Mucosa of descending colon (tissue), 3 donors: ENCODE data around the gene ADCY10. TPM values are rescaled to one million over a fixed set of nuclear protein-coding genes. Genes with fewer than 3 reads are reported as not detected.
"Not testable (repeated sequence)": the region's sequence is repeated elsewhere in the genome, so short reads cannot be mapped to it uniquely, and the experiment has no call there.

ENCODE experiments used
- ATAC-seq: fragments of 200-7000 bp; cut with Tn5 transposase; one replicate; pipeline ENCODE4 v1.9.1; 2020; ENCODE audit warnings: mild to moderate bottlenecking, moderate library complexity
- DNase-seq, 3 donors: peaks; one replicate each; pipeline ENCODE4 v3.0.0-alpha.2; 2020
- H3K36me3 ChIP-seq: fragments of 200-600 bp; one replicate; pipeline ENCODE4 v1.8.0; 2021; ENCODE audit warnings: low read depth, mild to moderate bottlenecking
- H3K4me1 ChIP-seq: fragments of 200-600 bp; one replicate; pipeline ENCODE4 v1.8.0; 2021; ENCODE audit warnings: low read depth, mild to moderate bottlenecking
- H3K4me3 ChIP-seq: fragments of 200-600 bp; one replicate; pipeline ENCODE4 v1.8.0; 2021; ENCODE audit warnings: mild to moderate bottlenecking
- H3K9me3 ChIP-seq: fragments of 200-600 bp; one replicate; pipeline ENCODE4 v1.8.0; 2021; ENCODE audit warnings: mild to moderate bottlenecking
- intact Hi-C, 2 donors: fragments of 100-400 bp; cut with DNase I in 1 of 2; cut with micrococcal nuclease in 1 of 2; formaldehyde crosslinking; loops; one replicate each; pipeline versions ENCODE4 v1.11.0 to v1.11.1; 2022; cut with DNase I, micrococcal nuclease
- total RNA-seq, 3 donors: library from RNA; stranded (reverse); fragmentation: NEBNext Ultra II Directional in 2 of 3; extraction: Animal tissue kit (Norgen Biotek cat#: 25700) in 2 of 3; gene quantifications; one replicate each; pipeline versions ENCODE4 v1.2.1 to v1.2.4, GENCODE V29; 2021 to 2023
- TF ChIP-seq, protein P1 (sequence below): fragments of 200-600 bp; IDR thresholded peaks from one replicate; pipeline ENCODE4 v1.8.0; 2022; ENCODE audit warnings: antibody characterized with exemption, mild to moderate bottlenecking
- donor health status: DM: no; HTN: no; CAD: no; lungs with moderate emphysema.
- donor health status: DM: no; HTN: no; CAD: no.
- donor health status: DM: no; HTN: yes; CAD: no.

Gene ADCY10
- total RNA-seq, 3 donors from 2014 or later = 0.07 to 0.49 (median 0.28) TPM

DNA sequence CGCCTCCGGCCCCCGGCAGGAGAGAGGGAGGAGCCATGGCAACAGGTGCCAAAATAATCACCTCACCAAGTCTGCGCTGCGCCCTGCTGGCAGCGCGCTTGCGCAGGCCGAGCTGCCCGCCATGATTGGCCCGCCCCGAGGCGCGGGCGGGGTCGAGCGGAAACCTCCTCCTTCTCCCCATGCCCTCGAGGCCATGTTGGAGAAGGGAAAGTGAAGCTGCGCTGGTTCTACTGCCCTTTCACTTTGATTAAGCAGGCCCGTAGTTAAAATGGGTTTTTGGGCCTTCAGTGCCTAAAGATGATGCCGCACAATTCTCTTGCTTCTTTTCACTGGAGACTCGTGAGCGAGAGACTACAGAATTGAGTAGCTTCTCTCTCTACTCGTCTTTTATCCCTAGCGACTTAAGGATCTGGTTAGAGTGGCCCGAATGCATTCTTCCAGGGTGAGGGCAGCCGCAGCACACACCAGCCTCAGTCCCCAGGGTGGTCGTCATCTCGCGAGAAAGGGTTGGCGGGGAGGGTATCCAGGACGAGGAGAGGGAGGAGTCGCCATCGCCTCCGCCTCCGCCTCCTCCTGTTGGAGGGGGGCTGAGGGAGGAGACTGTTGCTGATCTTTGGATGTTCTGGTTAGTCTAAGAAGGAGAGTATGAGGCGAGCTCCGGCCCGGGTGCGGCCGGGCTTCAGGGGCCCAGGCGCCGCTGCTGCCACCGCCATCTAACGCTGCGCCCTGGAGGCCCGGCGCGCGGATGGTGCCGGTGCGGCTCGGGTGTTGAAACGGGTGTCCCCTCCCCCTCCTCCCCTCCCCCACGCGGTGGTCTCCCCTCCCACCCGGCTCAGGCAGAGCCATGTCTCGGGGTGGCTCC lies 22.4 kb upstream of the ADCY10 start, which contains the start of gene DCAF6:
Gene DCAF6 (plus strand): TSS at position 616 of the 862 bp plus-strand sequence. CDS start 229 bp downstream, at position 845.
- intact Hi-C loops = no loop called here
- peak; percentile 91 for ATAC-seq
- H3K4me3 ChIP-seq = peak within 1 kb of the TSS; percentile 97
- DNase-seq = peak; percentile 96 to 98 (median 98)
- TF ChIP-seq, protein P1, sequence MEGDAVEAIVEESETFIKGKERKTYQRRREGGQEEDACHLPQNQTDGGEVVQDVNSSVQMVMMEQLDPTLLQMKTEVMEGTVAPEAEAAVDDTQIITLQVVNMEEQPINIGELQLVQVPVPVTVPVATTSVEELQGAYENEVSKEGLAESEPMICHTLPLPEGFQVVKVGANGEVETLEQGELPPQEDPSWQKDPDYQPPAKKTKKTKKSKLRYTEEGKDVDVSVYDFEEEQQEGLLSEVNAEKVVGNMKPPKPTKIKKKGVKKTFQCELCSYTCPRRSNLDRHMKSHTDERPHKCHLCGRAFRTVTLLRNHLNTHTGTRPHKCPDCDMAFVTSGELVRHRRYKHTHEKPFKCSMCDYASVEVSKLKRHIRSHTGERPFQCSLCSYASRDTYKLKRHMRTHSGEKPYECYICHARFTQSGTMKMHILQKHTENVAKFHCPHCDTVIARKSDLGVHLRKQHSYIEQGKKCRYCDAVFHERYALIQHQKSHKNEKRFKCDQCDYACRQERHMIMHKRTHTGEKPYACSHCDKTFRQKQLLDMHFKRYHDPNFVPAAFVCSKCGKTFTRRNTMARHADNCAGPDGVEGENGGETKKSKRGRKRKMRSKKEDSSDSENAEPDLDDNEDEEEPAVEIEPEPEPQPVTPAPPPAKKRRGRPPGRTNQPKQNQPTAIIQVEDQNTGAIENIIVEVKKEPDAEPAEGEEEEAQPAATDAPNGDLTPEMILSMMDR = no peak
- peaks cover 31% of the 10 kb centered on the region for H3K4me1 ChIP-seq
- no peaks in the 10 kb centered on the region for H3K36me3 ChIP-seq
- H3K9me3 ChIP-seq = no peaks in the 10 kb centered on the region

DNA sequence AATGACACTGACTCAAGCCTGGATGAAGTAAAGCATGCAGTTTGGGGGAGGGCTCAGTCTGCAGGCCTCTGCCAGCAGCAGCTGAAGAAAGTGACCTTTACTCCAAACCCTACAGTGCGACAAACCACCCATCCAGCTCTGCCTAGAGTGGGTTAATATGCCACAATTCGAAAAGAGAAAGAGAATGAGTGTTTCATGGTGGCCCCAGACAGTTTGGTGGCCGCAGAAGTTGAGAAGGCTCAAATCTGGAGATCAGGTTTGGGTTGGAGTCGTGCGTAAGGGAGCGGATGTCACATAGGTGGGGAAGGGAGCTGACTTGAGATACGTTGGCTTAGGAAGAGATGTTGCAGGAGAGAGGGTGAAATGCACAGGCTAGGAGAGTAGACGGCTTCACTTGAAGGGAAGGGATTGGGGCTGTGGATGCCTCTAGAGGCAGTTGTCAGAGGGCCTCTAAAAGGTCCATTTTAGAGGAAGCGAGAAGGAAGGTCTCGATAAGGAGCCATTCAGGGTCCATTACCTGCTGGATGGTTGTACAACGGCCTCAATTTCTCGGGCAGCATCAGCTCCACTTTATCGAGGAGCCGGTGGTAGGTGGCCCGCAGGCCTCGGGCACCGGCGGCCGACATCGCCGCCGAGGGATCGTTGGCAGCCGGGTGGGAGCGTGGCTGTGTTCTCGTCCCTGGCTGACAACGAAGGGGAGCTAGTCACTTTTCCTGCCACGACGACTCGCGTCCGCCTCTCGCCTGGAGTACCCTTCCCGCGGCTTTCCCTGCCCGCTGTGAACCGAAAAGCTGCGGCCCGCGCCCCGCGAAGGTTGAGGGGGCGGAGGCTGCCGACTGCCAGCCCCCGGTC lies 21.5 kb upstream of the ADCY10 start:
- TF ChIP-seq, protein P1 = no peak
- Histone ChIP-seq H3K4me3 (peak overlapping the region; percentile 97), H3K9me3 (no peaks in the 10 kb centered on the region), H3K4me1 (peaks cover 32% of the 10 kb centered on the region), H3K36me3 (no peaks in the 10 kb centered on the region)
- ATAC-seq (peak; percentile 36), DNase-seq (peak in 2 of 3 donors; percentile 53 to 67)
- intact Hi-C loops = no loop called here

DNA sequence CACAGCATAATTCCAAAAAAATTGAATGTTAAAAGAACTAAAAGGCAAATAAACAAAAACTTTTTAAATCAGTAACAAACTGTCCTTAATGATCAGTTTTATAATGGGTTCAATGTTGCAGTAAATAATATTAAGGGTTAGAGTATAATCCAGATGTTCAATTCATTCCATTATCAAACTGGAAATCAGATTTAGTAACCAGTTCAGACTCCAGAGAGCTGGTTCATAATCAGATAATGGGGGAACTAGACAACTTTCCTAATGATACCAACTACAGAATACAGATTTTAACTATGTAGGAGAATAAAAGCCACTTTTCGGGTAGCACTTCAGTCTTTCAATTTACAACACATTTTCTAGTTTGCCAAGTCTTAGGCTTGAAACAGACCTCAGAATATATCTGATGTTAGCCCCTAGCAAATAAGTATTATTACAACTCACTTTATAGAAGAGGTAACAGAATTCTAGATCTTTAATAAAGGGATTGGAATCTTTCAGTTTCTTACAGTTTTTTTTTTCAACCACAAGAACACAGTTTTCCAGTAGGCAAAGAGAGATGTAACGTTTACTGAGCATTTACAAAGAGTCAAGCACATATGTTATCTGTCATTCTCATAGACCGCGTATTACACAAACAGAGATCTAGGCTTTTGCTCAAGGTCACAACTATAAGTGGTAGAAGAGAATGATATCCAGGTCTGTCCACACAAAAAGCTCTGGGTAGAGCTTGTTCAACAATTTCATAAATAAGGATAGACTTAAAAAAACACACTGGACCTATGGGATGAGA lies 20.7 kb upstream of the ADCY10 start:
- peaks cover 30% of the 10 kb centered on the region for H3K4me1 ChIP-seq
- no peak for ATAC-seq
- intact Hi-C loops = no loop called here

DNA sequence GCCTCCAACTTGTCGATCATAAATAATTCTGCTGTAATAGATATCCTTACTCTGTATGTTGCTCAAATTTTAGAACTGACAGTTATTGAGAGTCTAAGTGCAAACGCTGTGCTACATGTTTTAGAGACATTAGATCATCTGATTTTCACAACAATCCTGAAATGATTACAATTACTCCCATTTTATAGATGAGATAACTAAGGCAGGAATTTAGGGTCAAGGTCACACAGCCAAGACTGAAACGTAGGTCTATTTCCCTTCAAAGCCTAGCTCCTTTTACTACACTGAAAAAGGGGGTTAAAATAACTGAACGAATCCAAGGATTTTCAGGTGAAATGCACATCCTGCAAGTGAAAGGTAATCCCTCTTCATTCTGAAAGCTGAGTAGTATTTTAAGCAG lies 19.9 kb upstream of the ADCY10 start:
- intact Hi-C loops = no loop called here
- ATAC-seq (no peak), DNase-seq (no peak)
- peaks cover 23% of the 10 kb centered on the region for H3K4me1 ChIP-seq
- no peak overlapping the region for H3K4me3 ChIP-seq
- H3K36me3 ChIP-seq = no peaks in the 10 kb centered on the region
- H3K9me3 ChIP-seq = no peaks in the 10 kb centered on the region
- TF ChIP-seq, protein P1 = no peak

More for the DNA sequence above, 20.7 kb upstream of the ADCY10 start:
- Histone ChIP-seq H3K9me3 (no peaks in the 10 kb centered on the region), H3K36me3 (no peaks in the 10 kb centered on the region), H3K4me3 (peak overlapping the region; percentile 97)
- DNase-seq = no peak
- TF ChIP-seq, protein P1 = no peak

DNA sequence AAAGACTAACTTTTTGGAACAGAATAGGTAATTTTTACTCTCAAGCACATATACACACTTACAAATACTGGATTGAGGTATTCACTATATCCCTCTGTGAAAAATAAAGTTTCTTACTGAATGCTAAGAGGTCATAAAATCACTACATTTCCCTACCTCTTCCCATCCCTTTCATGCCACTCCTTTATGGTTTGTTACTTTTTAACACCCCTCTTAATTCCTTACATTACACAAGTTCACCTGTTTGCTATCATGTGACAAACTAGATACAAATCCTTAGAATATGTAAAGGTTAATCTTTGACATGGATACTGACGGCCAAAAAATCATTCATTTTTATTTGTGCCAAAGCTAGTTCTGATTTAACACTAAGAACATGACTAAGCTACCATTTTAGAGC lies 15.8 kb upstream of the ADCY10 start:
- Histone ChIP-seq H3K4me3 (no peak overlapping the region), H3K36me3 (no peaks in the 10 kb centered on the region), H3K4me1 (peaks cover 30% of the 10 kb centered on the region), H3K9me3 (no peaks in the 10 kb centered on the region)
- intact Hi-C loops = no loop called here
- TF ChIP-seq, protein P1 = no peak
- DNase-seq (no peak), ATAC-seq (peak; percentile 64)

DNA sequence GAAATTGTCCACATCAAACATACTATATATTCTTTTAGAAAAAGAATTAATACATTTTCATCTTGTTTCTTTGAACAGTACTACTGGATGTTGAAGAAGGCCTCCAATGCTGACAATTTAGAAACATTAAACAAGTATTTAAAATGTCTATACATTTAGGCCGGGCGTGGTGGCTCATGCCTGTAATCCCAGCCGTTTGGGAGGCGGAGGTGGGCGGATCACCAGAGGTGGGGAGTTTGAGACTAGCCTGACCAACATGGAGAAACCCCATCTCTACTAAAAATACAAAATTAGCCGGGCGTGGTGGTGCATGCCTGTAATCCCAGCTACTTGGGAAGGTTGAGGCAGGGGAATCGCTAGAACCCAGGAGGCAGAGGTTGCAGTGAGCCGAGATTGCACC lies 15.0 kb upstream of the ADCY10 start:
- H3K36me3 ChIP-seq, intact Hi-C loops, H3K4me3 ChIP-seq, ATAC-seq, H3K9me3 ChIP-seq: not testable (repeated sequence)
- peaks cover 25% of the 10 kb centered on the region for H3K4me1 ChIP-seq
- DNase-seq = peak in 2 of 3 donors; percentile 34 to 55
